ENCODE measurements around the gene PHF21B. TPM values are rescaled to one million over a fixed set of nuclear protein-coding genes. Genes with fewer than 3 reads are reported as not detected.
"Not testable (repeated sequence)": the region's sequence is repeated elsewhere in the genome, so short reads cannot be mapped to it uniquely, and the experiment has no call there.

PHF21B gene
- polyA plus RNA-seq, 4 donors: 3.5 to 6.0 (median 4.9) TPM

DNA sequence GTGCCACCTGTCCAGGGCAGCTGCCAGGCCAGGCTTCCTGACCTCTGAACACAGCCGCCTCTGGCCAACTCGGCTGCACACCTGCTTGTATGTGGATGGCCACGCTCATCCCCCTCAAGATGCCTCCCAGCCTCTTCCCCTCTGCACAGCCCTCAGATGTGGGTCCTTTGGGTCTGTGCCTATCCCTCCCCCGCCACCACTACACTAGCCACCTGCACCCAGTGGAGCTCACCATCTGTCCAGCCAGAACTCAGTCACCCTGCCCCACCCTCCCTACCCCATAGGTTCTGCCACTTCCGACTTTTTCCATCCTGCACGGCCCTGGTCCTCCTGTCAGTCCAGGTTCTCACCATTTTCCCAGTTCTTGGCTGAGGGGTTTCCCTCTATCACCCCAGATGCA lies 44.6 kb downstream of the PHF21B start:
- no peak for DNase-seq (ENCODE audit: low read depth in 4 of 4, low spot score in 3 of 4)

GRCh38 chr22:44964722-44965078 lies 45.1 kb downstream of the PHF21B start:
- DNase-seq (ENCODE audit: low read depth in 4 of 4, low spot score in 3 of 4): no peak

DNA sequence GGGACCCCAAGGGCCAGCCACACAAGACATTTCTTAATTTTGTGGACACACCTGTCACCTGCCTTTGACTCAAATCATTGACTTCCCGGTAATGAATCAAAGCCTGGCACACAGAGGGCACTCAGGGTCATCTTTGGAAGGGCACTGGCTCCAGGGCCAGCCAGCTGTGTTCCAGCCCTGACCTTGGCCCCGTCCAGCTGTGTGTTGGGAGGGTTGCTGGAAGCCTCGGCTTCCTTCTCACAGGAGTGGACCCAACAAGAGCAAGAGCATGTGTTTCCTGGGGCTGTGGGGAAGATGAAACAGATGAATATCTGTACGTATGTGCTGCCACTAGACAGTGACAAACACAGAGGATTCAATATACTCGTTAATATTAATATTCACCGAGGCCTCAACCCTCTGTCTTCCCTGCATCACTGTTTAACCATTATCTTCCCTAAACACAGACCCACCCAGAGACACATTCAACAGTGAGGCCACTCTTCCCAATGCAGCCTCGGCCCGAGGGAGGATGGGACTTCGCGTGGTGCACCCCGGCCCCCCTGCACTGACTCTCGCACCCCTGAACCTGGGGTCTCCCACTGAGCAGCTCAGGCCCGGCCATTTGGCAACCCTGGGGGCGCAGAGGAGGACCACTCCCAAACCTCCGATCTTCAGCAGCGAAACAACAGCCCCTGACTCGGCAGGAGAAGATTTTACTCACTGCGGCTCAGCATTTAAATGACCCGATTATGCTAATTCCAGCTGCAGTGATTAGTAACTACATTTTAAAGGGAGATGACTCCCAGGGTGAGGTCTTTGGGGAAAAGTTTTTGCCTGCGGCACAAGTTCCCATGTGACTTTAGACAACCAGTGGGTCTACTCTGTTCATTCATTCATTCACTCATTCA lies 45.7 kb downstream of the PHF21B start:
- no peak for DNase-seq (ENCODE audit: low read depth in 4 of 4, low spot score in 3 of 4)

GRCh38 chr22:44962741-44963454 lies 46.9 kb downstream of the PHF21B start:
- DNase-seq (ENCODE audit: low read depth in 4 of 4, low spot score in 3 of 4): no peak

GRCh38 chr22:44961682-44962081 lies 48.1 kb downstream of the PHF21B start:
- DNase-seq (ENCODE audit: low read depth in 4 of 4, low spot score in 3 of 4): not testable (repeated sequence)

GRCh38 chr22:44956840-44957767 lies 52.7 kb downstream of the PHF21B start:
- no peak for DNase-seq (ENCODE audit: low read depth in 4 of 4, low spot score in 3 of 4)

- no peak for DNase-seq (ENCODE audit: low read depth in 4 of 4, low spot score in 3 of 4)
Measured at GRCh38 chr22:44955102-44955501, 54.7 kb downstream of the PHF21B start.

DNA sequence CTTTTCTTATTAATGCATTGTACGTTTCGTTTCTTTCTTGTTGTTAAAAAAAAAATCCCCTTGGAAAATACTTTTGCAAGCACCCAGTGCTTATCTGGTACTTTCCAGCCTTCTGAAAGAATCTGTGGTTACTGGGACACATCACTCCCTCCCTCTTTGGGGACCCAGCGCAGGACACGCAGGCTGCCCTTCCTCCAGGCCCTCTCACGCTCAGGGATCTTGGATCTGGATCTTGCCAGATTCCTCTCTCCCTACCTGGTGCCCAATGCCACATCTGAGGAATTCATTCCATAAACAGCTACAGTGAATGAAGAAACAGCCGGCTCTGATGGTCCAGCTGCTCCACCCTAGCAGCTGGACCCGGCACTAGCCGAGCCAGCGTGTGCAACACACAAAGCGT lies 55.7 kb downstream of the PHF21B start:
- no peak for DNase-seq (ENCODE audit: low read depth in 4 of 4, low spot score in 3 of 4)

DNA sequence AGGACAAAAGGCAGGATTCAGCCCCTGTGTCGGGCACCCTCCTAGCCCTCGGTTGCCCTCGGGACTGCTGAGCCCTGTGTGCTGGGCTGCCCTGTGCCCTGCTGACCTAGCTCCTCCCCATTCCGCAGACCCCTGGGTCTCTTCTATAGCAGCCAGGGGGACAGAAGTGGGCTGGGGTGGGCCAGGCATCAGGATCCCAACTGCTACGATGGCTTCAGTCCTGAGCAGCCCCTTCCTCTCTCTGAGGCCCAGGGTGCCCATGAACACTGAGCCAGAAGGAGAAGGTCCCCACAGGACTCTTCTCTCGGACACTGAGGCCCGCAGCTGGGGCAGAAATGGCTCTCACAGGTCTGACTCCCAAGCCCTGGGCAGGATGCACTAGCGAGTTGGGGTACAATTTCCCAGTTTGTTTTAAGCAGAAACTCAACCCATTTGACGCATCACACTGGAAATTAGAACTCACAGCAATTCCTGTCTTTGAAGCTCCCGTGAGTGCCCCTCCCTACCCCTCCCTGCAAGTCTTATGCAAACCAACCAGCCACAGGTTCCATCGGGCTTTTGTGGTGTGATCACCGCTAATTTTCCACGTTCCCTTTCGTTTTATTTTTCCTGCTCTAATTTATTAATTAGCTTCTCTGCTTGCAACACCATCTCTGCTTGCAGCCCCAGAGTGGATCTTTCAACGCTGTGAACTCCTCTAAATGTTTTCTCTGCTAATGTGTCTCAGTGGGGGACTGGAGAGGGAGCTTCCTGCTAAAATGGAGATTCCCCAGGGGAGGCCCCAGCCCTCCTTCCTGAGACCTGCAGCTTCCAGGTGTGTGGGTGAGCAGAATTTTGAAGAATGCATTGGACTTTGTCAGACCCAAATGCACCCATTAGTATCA lies 56.7 kb downstream of the PHF21B start:
- no peak for DNase-seq (ENCODE audit: low read depth in 4 of 4, low spot score in 3 of 4)

DNA sequence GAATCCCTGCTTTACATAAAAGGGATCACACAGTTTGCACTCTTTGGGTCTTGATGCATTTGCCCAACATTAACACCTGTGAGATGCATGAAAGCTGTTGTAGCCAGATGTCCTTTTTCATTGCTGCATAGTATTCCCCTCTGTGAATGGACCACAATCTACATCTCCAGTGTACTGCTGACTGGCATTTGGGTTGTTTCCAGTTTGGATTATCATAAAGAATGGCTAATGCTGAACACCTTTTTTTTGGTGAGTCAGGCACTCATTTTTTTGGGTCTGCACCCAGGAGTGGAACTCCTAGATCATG lies 58.3 kb downstream of the PHF21B start:
- no peak for DNase-seq (ENCODE audit: low read depth in 4 of 4, low spot score in 3 of 4)

- DNase-seq (ENCODE audit: low read depth in 4 of 4, low spot score in 3 of 4): no peak
Measured at GRCh38 chr22:44950806-44951509, 58.8 kb downstream of the PHF21B start.

DNA sequence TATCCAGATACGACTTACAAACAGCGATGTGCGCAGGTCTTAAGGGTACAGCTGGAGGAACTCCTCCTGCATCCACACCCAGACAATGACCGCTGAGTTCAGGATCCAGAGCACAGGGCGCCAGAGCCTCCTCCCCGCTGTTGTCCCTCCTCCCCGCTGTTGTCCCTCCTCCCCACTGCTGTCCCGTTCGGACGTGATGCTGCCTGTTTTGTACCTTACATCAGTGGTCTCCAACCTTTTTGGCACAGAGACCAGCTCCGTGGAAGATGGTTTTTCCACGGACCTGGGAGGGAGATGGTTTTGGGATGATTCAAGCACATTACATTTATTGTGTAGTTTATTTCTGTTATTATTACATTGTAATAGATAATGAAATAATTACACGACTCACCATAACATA lies 62.0 kb downstream of the PHF21B start:
- DNase-seq (ENCODE audit: low read depth in 4 of 4, low spot score in 3 of 4): no peak

GRCh38 chr22:44947049-44947448 lies 62.8 kb downstream of the PHF21B start:
- no peak for DNase-seq (ENCODE audit: low read depth in 4 of 4, low spot score in 3 of 4)

DNA sequence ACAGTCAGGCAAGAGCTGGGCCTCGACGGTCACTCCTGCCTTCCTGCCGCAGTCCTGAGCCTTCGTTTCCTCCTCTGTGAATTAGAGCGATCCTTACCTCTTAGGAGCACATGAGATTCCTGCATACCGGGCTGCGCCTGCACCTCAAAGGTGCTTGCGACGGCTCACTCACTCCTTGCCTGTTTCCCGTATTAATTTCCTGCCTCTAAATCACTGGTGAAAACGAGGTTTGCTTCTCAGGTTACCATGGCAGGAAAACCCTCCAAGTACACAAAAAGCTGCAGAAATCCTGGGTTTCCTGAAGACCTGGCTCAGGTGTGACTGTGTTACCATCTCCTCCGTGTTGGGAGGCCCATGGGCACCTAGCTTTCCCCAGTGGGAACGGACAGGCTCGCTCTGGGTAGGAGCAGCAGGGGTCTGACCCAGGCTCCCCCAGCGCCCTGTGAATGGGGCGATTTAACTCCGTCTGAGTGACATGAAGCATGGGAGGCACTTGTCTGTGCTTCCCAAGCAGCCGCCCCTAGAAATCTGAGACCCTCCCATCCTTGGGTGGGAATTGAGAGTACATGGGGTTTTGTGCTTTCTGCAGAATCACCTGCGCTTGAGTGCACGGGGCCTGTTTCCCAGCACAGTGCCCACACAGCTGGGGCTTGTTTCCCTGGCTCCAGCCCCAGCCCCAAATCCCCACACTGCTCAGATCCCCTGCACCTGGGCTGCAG lies 64.8 kb downstream of the PHF21B start:
- no peak for DNase-seq (ENCODE audit: low read depth in 4 of 4, low spot score in 3 of 4)

- no peak for DNase-seq (ENCODE audit: low read depth in 4 of 4, low spot score in 3 of 4)
Measured at GRCh38 chr22:44943701-44944324, 66.0 kb downstream of the PHF21B start.

- DNase-seq (ENCODE audit: low read depth in 4 of 4, low spot score in 3 of 4): no peak
Measured at GRCh38 chr22:44942979-44943700, 66.7 kb downstream of the PHF21B start.

GRCh38 chr22:44942056-44942455 lies 67.7 kb downstream of the PHF21B start:
- DNase-seq (ENCODE audit: low read depth in 4 of 4, low spot score in 3 of 4): no peak

- no peak for DNase-seq (ENCODE audit: low read depth in 4 of 4, low spot score in 3 of 4)
Measured at GRCh38 chr22:44941207-44941606, 68.6 kb downstream of the PHF21B start.

Data from right renal pelvis (tissue), 4 donors.